ENCODE results near the gene CPNE4. TPM values are rescaled to one million over a fixed set of nuclear protein-coding genes. Genes with fewer than 3 reads are reported as not detected.
A peak's percentile ranks its signal among the peaks of the same experiment; 100 is the strongest.

CPNE4 gene
- total RNA-seq, 4 donors from 2014 or later, result 0.53 to 2.1 TPM; not detected in 2

DNA sequence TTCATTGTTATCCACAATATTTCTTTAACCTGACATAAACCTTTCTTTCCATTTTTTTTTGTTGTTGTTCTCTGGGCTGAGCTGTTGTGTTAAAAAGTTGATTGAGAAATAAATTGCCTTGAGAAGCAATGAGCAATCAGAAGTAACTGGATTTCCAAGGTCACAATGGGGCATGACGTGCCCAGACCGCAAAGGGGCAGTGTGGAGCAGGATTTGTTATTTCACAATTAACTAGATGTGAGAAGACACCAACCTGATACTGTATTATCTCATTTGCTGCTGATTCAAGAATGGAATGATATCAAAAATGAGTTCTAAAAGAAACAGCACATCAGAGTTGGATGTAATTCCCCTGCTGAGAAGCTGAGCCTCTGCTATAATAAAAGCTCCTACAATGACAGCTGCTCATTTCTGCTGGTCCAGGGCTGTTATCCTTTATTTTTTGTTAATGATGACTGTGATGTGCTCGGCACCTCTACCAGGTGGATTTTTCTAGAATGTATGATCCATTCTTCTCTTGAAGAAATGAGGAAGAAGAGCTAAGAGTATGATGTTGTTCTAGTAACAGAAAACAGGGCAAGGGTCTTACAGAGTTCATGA lies 28.1 kb downstream of the CPNE4 start:
- no peaks in the 10 kb centered on the region for H3K36me3 ChIP-seq
- no peak for TF ChIP-seq POLR2A (IDR thresholded peaks at IDR 0.05)
- TF ChIP-seq, protein P1, sequence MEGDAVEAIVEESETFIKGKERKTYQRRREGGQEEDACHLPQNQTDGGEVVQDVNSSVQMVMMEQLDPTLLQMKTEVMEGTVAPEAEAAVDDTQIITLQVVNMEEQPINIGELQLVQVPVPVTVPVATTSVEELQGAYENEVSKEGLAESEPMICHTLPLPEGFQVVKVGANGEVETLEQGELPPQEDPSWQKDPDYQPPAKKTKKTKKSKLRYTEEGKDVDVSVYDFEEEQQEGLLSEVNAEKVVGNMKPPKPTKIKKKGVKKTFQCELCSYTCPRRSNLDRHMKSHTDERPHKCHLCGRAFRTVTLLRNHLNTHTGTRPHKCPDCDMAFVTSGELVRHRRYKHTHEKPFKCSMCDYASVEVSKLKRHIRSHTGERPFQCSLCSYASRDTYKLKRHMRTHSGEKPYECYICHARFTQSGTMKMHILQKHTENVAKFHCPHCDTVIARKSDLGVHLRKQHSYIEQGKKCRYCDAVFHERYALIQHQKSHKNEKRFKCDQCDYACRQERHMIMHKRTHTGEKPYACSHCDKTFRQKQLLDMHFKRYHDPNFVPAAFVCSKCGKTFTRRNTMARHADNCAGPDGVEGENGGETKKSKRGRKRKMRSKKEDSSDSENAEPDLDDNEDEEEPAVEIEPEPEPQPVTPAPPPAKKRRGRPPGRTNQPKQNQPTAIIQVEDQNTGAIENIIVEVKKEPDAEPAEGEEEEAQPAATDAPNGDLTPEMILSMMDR (IDR thresholded peaks at IDR 0.05), result peak in 4 of 6 experiments; percentile 17 to 47 (median 40)
- peak in 1 of 3 donors; percentile 59 for DNase-seq
- no peak overlapping the region for H3K27ac ChIP-seq
- no peaks in the 10 kb centered on the region for H3K27me3 ChIP-seq
- H3K9me3 ChIP-seq, result no peaks in the 10 kb centered on the region
- H3K4me1 ChIP-seq, result no peaks in the 10 kb centered on the region
- no peak overlapping the region for H3K4me3 ChIP-seq

DNA sequence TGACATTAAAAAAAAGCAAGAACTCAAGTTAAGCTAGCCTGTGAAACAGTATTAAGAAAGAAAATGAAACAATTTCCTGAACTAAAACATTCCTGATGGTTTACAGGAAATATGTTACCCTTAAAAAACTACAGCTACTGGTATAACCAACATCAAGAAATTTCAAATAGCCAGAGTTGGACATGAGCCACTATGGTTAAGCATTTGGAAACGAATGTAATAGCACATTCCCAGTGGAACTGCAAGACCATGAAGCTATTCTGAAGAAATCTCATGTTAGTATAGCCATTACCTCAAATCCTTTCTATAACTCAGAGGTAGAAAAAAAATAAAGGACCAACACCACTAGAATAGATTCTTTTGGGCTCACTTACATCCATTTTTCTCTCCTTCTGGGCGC lies 30.2 kb downstream of the CPNE4 start:
- Histone ChIP-seq H3K36me3 (no peaks in the 10 kb centered on the region), H3K4me1 (no peaks in the 10 kb centered on the region), H3K4me3 (no peak overlapping the region), H3K9me3 (no peaks in the 10 kb centered on the region), H3K27me3 (no peaks in the 10 kb centered on the region), H3K27ac (no peak overlapping the region)
- TF ChIP-seq, protein P1 (IDR thresholded peaks at IDR 0.05), result no peak
- TF ChIP-seq POLR2A (IDR thresholded peaks at IDR 0.05), result no peak
- DNase-seq, result no peak

DNA sequence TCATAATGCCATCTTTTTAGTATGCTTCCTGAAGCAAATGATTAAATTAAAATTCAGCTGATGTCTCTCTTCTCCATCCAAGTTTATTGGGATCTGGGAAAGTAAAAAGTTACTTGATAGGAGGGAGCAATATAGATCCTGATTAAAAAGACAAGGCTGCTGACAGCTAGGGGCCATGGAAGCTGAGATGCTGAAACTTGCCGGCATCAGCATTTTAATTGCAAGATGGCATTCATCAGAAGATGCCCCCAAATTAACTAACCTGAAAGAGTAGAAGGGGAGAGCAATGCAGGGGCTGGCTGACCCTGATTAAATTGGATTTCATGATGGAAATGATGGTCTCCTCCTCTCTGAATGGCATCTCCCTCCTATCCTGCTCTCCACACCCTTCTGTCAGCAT lies 31.1 kb downstream of the CPNE4 start:
- H3K9me3 ChIP-seq, result no peaks in the 10 kb centered on the region
- H3K4me1 ChIP-seq, result no peaks in the 10 kb centered on the region
- H3K27me3 ChIP-seq, result no peaks in the 10 kb centered on the region
- no peak for DNase-seq
- TF ChIP-seq, protein P1 (IDR thresholded peaks at IDR 0.05), result no peak
- TF ChIP-seq POLR2A (IDR thresholded peaks at IDR 0.05), result no peak
- no peaks in the 10 kb centered on the region for H3K36me3 ChIP-seq
- no peak overlapping the region for H3K4me3 ChIP-seq
- H3K27ac ChIP-seq, result no peak overlapping the region

DNA sequence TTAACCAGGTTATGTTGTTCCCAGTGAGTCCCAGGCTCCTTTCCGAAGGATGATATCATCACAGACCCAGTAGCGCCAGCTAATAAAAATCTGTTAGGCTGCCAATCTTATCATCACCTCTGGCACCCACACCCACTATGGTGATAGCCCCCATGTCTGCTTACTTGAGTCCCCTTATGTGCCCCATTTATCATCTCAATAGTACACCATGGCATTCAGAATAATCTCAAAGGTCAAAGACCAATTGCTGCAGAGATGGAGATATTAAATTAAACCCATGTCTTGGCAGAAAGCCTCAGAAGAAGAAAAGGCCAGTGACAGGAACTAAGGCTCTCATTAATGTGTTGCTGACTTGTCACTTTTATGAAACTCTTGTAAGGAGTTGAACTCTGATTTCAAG lies 32.8 kb downstream of the CPNE4 start:
- Histone ChIP-seq H3K4me3 (no peak overlapping the region), H3K9me3 (no peaks in the 10 kb centered on the region), H3K27ac (no peak overlapping the region), H3K4me1 (no peaks in the 10 kb centered on the region), H3K36me3 (no peaks in the 10 kb centered on the region), H3K27me3 (no peaks in the 10 kb centered on the region)
- no peak for DNase-seq
- TF ChIP-seq, protein P1 (IDR thresholded peaks at IDR 0.05), result no peak
- TF ChIP-seq POLR2A (IDR thresholded peaks at IDR 0.05), result no peak

- no peak overlapping the region for H3K4me3 ChIP-seq
- H3K27ac ChIP-seq, result no peak overlapping the region
- no peaks in the 10 kb centered on the region for H3K36me3 ChIP-seq
- H3K4me1 ChIP-seq, result no peaks in the 10 kb centered on the region
- H3K9me3 ChIP-seq, result no peaks in the 10 kb centered on the region
- DNase-seq, result no peak
- TF ChIP-seq, protein P1 (IDR thresholded peaks at IDR 0.05), result no peak
- TF ChIP-seq POLR2A (IDR thresholded peaks at IDR 0.05), result no peak
- H3K27me3 ChIP-seq, result no peaks in the 10 kb centered on the region
These were observed 33.8 kb downstream of the CPNE4 start for GRCh38 chr3:132001036-132001435.

GRCh38 chr3:131998027-131998426 lies 36.8 kb downstream of the CPNE4 start:
- Histone ChIP-seq H3K4me3 (no peak overlapping the region), H3K4me1 (no peaks in the 10 kb centered on the region), H3K27ac (no peak overlapping the region), H3K9me3 (no peaks in the 10 kb centered on the region), H3K36me3 (no peaks in the 10 kb centered on the region), H3K27me3 (no peaks in the 10 kb centered on the region)
- DNase-seq, result no peak
- no peak for TF ChIP-seq POLR2A (IDR thresholded peaks at IDR 0.05)
- TF ChIP-seq, protein P1 (IDR thresholded peaks at IDR 0.05), result no peak
